Measurements from ENCODE around the gene OR51E2. TPM values are rescaled to one million over a fixed set of nuclear protein-coding genes. Genes with fewer than 3 reads are reported as not detected.

The OR51E2 gene
- total RNA-seq, 5 donors from 2014 or later (not counting 1 experiment from before 2014, with no cell fraction given): not detected

Other genes with a start within 250 kb of the OR51E2 start
- not detected for gene OR52K2, start 248.6 kb downstream of the OR51E2 start, total RNA-seq
- not detected for gene OR52K1, start 215.2 kb downstream of the OR51E2 start, total RNA-seq
- gene OR52M1, start 152.7 kb downstream of the OR51E2 start, total RNA-seq: not detected
- gene OR52I2, start 116.1 kb downstream of the OR51E2 start, total RNA-seq: not detected
- not detected for gene OR52I1, start 103.8 kb downstream of the OR51E2 start, total RNA-seq
- gene TRIM68, start 89.6 kb downstream of the OR51E2 start, total RNA-seq: 10 to 100 TPM in 3 of 5 donors, 1 to 10 TPM in 2; 7.6 to 22.0 (median 17.4) TPM
- gene OR51D1, start 60.4 kb downstream of the OR51E2 start, total RNA-seq: not detected
- not detected for gene OR51E1, start 53.9 kb downstream of the OR51E2 start, total RNA-seq
- not detected for gene MMP26, start 6.9 kb upstream of the OR51E2 start, total RNA-seq
- not detected for gene OR51F1, start 72.1 kb upstream of the OR51E2 start, total RNA-seq
- not detected for gene OR52R1, start 106.5 kb upstream of the OR51E2 start, total RNA-seq
- gene OR51F2, start 123.5 kb upstream of the OR51E2 start, total RNA-seq: not detected
- gene OR51S1, start 151.4 kb upstream of the OR51E2 start, total RNA-seq: not detected
- not detected for gene OR51T1, start 184.0 kb upstream of the OR51E2 start, total RNA-seq
- not detected for gene OR51A7, start 205.9 kb upstream of the OR51E2 start, total RNA-seq
- gene OR51G2, start 221.5 kb upstream of the OR51E2 start, total RNA-seq: not detected
- not detected for gene OR51G1, start 226.5 kb upstream of the OR51E2 start, total RNA-seq
- gene OR51A4, start 249.8 kb upstream of the OR51E2 start, total RNA-seq: not detected